ENCODE results near the gene PRSS37. TPM values are rescaled to one million over a fixed set of nuclear protein-coding genes. Genes with fewer than 3 reads are reported as not detected.

Gene PRSS37
- total and polyA plus RNA-seq, 2 of the 8 experiments (the other 6 are each of a cell fraction or from before 2014, with no cell fraction given), result not detected

DNA sequence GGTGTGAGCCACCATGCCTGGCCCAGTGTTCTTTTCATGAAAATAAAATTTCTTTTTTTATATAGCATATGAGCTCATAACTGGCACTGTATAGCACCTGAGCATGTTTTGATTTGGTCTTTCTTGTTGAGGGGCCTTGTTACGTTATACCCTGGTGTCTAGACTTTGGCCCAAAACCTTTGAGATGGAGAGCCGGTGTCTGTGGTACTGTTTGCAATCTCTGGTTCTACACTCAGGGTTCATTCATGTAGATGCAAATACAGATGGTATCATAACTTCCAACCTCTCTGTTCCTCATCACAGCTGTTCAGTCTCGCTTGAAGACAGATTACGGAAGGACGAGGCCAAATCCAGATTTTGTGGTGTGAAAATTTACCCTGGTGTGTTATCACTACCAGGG, 51.4 kb downstream of the PRSS37 start, which contains the start of gene TAS2R5 (continued):
- TF ChIP-seq, protein P1, sequence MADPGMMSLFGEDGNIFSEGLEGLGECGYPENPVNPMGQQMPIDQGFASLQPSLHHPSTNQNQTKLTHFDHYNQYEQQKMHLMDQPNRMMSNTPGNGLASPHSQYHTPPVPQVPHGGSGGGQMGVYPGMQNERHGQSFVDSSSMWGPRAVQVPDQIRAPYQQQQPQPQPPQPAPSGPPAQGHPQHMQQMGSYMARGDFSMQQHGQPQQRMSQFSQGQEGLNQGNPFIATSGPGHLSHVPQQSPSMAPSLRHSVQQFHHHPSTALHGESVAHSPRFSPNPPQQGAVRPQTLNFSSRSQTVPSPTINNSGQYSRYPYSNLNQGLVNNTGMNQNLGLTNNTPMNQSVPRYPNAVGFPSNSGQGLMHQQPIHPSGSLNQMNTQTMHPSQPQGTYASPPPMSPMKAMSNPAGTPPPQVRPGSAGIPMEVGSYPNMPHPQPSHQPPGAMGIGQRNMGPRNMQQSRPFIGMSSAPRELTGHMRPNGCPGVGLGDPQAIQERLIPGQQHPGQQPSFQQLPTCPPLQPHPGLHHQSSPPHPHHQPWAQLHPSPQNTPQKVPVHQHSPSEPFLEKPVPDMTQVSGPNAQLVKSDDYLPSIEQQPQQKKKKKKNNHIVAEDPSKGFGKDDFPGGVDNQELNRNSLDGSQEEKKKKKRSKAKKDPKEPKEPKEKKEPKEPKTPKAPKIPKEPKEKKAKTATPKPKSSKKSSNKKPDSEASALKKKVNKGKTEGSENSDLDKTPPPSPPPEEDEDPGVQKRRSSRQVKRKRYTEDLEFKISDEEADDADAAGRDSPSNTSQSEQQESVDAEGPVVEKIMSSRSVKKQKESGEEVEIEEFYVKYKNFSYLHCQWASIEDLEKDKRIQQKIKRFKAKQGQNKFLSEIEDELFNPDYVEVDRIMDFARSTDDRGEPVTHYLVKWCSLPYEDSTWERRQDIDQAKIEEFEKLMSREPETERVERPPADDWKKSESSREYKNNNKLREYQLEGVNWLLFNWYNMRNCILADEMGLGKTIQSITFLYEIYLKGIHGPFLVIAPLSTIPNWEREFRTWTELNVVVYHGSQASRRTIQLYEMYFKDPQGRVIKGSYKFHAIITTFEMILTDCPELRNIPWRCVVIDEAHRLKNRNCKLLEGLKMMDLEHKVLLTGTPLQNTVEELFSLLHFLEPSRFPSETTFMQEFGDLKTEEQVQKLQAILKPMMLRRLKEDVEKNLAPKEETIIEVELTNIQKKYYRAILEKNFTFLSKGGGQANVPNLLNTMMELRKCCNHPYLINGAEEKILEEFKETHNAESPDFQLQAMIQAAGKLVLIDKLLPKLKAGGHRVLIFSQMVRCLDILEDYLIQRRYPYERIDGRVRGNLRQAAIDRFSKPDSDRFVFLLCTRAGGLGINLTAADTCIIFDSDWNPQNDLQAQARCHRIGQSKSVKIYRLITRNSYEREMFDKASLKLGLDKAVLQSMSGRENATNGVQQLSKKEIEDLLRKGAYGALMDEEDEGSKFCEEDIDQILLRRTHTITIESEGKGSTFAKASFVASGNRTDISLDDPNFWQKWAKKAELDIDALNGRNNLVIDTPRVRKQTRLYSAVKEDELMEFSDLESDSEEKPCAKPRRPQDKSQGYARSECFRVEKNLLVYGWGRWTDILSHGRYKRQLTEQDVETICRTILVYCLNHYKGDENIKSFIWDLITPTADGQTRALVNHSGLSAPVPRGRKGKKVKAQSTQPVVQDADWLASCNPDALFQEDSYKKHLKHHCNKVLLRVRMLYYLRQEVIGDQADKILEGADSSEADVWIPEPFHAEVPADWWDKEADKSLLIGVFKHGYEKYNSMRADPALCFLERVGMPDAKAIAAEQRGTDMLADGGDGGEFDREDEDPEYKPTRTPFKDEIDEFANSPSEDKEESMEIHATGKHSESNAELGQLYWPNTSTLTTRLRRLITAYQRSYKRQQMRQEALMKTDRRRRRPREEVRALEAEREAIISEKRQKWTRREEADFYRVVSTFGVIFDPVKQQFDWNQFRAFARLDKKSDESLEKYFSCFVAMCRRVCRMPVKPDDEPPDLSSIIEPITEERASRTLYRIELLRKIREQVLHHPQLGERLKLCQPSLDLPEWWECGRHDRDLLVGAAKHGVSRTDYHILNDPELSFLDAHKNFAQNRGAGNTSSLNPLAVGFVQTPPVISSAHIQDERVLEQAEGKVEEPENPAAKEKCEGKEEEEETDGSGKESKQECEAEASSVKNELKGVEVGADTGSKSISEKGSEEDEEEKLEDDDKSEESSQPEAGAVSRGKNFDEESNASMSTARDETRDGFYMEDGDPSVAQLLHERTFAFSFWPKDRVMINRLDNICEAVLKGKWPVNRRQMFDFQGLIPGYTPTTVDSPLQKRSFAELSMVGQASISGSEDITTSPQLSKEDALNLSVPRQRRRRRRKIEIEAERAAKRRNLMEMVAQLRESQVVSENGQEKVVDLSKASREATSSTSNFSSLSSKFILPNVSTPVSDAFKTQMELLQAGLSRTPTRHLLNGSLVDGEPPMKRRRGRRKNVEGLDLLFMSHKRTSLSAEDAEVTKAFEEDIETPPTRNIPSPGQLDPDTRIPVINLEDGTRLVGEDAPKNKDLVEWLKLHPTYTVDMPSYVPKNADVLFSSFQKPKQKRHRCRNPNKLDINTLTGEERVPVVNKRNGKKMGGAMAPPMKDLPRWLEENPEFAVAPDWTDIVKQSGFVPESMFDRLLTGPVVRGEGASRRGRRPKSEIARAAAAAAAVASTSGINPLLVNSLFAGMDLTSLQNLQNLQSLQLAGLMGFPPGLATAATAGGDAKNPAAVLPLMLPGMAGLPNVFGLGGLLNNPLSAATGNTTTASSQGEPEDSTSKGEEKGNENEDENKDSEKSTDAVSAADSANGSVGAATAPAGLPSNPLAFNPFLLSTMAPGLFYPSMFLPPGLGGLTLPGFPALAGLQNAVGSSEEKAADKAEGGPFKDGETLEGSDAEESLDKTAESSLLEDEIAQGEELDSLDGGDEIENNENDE (IDR thresholded peaks at IDR 0.05; ENCODE audit: insufficient replicate concordance, low read length), result no peak
- TF ChIP-seq JUND (IDR thresholded peaks at IDR 0.05; ENCODE audit: low read length) (no peak), SP2 (IDR thresholded peaks at IDR 0.05; ENCODE audit: low read length) (no peak), CEBPB (IDR thresholded peaks at IDR 0.05; ENCODE audit: low read depth, low read length) (no peak), JUN (IDR thresholded peaks at IDR 0.05; ENCODE audit: low read depth, low read length) (no peak), GTF2F1 (IDR thresholded peaks at IDR 0.05; ENCODE audit: borderline replicate concordance, low read depth, low read length) (no peak), RAD21 (IDR thresholded peaks at IDR 0.05 in 1 of 2, conservative IDR thresholded peaks at IDR 0.05 in 1 of 2; ENCODE audit: low read depth in 2 of 2, low read length in 2 of 2) (no peak), SIX5 (IDR thresholded peaks at IDR 0.05; ENCODE audit: low read depth, low read length) (no peak), RXRA (IDR thresholded peaks at IDR 0.05; ENCODE audit: insufficient read depth, low read depth, low read length) (no peak), POU5F1 (IDR thresholded peaks at IDR 0.05; ENCODE audit: low read depth, low read length) (no peak), RBBP5 (IDR thresholded peaks at IDR 0.05; ENCODE audit: borderline replicate concordance, low read depth, low read length) (no peak)
